ENCODE measurements around the gene GLIS2.

The GLIS2 gene

GRCh38 chr16:4378999-4379690 lies 63.3 kb downstream of the GLIS2 start:
- H3K27ac ChIP-seq = no peak overlapping the region
- no peak for DNase-seq (ENCODE audit: low read depth, low spot score)

GRCh38 chr16:4380119-4381063 lies 64.5 kb downstream of the GLIS2 start:
- H3K27ac ChIP-seq = no peak overlapping the region
- DNase-seq (ENCODE audit: low read depth, low spot score) = no peak

GRCh38 chr16:4381072-4381934 lies 65.4 kb downstream of the GLIS2 start:
- H3K27ac ChIP-seq = no peak overlapping the region
- no peak for DNase-seq (ENCODE audit: low read depth, low spot score)

GRCh38 chr16:4381935-4382794 lies 66.3 kb downstream of the GLIS2 start:
- DNase-seq (ENCODE audit: low read depth, low spot score) = no peak
- H3K27ac ChIP-seq = no peak overlapping the region

- no peak for DNase-seq (ENCODE audit: low read depth, low spot score)
- no peak overlapping the region for H3K27ac ChIP-seq
These were observed 67.0 kb downstream of the GLIS2 start for GRCh38 chr16:4382795-4383357.

- no peak overlapping the region for H3K27ac ChIP-seq
These were observed 68.0 kb downstream of the GLIS2 start for GRCh38 chr16:4383591-4384444.

GRCh38 chr16:4384509-4384942 lies 68.7 kb downstream of the GLIS2 start:
- no peak for DNase-seq (ENCODE audit: low read depth, low spot score)
- H3K27ac ChIP-seq = no peak overlapping the region

More at GRCh38 chr16:4383591-4384444, 68.0 kb downstream of the GLIS2 start:
- DNase-seq (ENCODE audit: low read depth, low spot score) = no peak

- H3K27ac ChIP-seq = no peak overlapping the region
These were observed 69.4 kb downstream of the GLIS2 start for GRCh38 chr16:4385066-4385788.

DNA sequence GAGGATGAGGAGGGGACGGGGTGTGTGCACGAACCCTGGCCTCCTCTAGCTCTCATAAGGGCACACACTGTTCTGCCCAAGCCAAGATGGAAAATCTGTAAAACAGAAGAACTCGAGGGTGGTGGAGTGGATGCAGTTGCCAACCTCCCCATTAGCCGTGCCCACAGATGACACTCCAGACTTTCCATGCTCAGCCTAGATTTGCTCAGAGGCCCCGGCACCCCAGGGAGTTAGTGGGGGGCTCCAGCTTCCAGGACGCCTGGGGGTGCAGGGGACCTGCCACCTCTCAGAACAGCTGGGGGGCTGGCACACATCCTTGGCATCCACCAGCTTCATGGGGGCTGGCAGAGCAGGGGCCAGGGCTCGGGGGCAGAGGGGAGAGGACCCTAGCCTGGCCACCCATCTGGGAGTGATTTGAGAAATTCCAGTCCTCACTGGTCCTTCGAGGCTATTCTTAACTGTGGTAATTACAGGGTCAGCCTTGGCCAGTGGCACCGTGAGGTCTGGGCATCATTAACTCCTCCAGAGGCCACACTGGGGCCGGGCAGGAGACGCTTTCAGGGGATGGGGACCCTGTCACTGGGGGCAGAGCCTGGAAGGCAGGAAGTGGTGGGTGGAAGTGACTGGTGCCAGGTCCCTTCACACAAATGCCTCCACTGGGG lies 70.1 kb downstream of the GLIS2 start:
- H3K27ac ChIP-seq = no peak overlapping the region
- DNase-seq (ENCODE audit: low read depth, low spot score) = no peak

More at GRCh38 chr16:4385066-4385788, 69.4 kb downstream of the GLIS2 start:
- no peak for DNase-seq (ENCODE audit: low read depth, low spot score)

- DNase-seq (ENCODE audit: low read depth, low spot score) = no peak
- H3K27ac ChIP-seq = no peak overlapping the region
These were observed 70.6 kb downstream of the GLIS2 start for GRCh38 chr16:4386451-4386805.

DNA sequence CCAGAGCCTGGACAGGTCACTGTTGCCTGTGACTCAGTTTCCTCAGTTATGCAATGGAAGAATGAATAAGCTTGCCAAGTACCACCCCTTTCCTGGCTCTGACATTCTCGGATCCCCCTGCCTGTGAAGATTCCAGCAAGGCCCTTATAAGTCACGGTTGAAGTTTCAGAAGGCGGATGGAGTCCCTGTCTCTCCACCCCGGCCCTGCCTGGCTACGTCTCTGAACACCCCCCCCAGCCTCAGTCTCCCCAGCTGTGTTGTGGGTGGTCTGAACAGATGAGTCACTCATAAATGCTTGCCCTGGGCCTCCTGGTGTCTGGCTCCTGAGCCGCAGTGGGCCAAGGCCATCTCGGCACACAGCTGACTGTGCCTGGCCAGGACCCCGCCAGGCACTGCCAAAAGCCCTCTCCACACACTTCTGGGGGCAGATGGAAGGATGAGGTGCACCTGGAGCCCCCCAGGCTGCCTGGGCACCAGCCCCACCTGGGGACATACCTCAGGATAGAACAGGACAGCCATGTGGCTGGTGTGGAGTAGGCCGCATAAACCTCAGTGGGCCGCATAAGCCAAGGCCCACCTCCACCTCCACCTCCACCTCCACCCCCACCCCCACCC lies 71.2 kb downstream of the GLIS2 start:
- H3K27ac ChIP-seq = no peak overlapping the region
- DNase-seq (ENCODE audit: low read depth, low spot score) = no peak

DNA sequence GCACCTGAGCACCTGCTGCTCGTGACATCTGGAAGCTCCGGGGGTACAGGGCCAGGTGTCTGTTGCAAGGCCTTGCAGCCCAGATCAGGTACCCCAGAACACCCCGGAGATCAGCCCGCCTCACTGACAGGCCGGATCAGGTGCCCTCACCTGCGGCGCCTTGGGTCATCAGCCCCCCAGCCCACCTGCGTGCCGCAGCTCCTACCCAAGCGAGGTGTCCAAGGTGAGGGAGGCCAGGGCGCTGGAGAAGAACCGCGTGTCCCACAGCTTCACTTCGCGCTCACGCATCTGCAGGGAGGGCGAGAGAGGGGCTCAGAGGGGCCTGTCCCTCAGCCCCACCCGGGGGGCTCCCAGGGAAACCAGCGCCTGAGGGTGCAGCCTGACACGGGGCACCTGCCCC lies 71.9 kb downstream of the GLIS2 start:
- no peak overlapping the region for H3K27ac ChIP-seq
- no peak for DNase-seq (ENCODE audit: low read depth, low spot score)

DNA sequence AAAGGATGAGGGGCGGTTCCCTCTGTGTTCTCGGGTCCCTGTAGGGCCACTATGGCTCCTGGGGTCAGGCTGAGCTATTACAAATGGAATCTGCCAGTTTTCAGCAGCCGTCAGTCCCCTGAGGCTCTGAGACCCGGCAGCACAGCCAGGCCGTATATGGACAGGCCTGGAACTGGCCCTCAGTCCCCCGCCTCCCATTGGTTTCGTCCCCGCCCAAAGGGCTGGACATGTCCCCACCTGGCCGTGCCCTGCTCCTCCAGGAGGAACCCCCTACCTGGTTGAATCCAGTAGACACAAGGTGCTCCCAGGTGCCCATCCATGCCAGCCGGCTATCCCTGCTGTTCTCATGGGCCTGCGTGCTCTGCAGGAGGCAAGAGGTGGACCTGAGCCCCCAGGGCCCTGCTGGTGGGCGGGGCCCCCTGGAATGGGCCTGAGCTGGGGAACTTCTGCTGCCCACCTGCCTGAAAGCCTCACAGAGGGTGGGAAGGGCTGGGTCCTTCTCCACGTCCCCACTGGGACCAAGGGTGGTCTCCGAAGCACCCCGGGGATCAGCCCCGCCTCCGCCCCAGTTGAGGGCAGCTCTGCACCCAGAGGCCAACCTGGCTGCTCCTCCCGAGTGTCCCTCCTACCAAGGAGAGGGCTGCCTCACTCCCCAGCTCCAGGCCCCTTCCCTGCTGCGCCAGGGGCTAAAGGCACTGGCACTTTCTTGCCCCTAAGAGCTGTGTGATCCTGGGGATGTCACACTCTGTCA lies 72.6 kb downstream of the GLIS2 start:
- DNase-seq (ENCODE audit: low read depth, low spot score) = no peak
- H3K27ac ChIP-seq = no peak overlapping the region
